ENCODE results near the gene EXTL2. TPM values are rescaled to one million over a fixed set of nuclear protein-coding genes. Genes with fewer than 3 reads are reported as not detected.

The EXTL2 gene
- total and polyA plus RNA-seq, 4 donors = 3.6 to 8.7 (median 7.6) TPM

DNA sequence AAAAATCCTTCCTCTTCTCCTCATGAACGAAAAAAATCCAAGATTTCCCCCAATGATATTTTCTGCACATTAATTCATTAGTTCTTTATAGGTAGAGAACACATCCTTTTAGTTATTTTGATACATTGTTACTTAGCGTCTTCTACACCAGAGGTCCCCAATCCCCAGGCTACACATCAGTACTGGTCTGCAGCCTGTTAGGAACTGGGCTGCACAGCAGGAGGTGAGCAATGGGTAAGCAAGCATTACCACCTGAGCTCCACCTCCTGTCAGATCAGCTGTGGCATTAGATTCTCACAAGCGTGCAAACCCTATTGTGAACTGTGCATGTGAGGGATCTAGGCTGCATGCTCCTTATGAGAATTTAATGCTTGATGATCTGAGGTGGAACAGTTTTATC lies 13.0 kb downstream of the EXTL2 start:
- no peak for TF ChIP-seq YY1 (IDR thresholded peaks at IDR 0.05)
- TF ChIP-seq SP1 (IDR thresholded peaks at IDR 0.05) = no peak
- TF ChIP-seq HNF4G (IDR thresholded peaks at IDR 0.05) = no peak
- Histone ChIP-seq H3K9ac (ENCODE audit: low read depth in 1 of 2, low read length in 2 of 2) (no peak overlapping the region), H3K27ac (ENCODE audit: low read depth in 1 of 2, low read length in 2 of 2) (no peak overlapping the region), H3K4me1 (ENCODE audit: control insufficient read depth in 4 of 4, insufficient read depth in 4 of 4, low read length in 3 of 4) (no peaks in the 10 kb centered on the region), H3K9me3 (ENCODE audit: control insufficient read depth in 4 of 4, low read length in 3 of 4) (no peaks in the 10 kb centered on the region), H3K4me3 (ENCODE audit: low read depth in 1 of 3, low read length in 3 of 3) (no peak overlapping the region), H3K27me3 (ENCODE audit: control insufficient read depth in 4 of 4, insufficient read depth in 4 of 4, low read length in 3 of 4) (no peaks in the 10 kb centered on the region), H3K36me3 (ENCODE audit: control insufficient read depth in 4 of 4, insufficient read depth in 3 of 4, low read depth in 1 of 4, low read length in 3 of 4) (peaks cover 0 to 9% (median 3%) of the 10 kb centered on the region in 4 donors)
- WGBS = 93% methylated on average over 3 of the region's 3 CpGs
- no peak for DNase-seq (ENCODE audit: low spot score)

DNA sequence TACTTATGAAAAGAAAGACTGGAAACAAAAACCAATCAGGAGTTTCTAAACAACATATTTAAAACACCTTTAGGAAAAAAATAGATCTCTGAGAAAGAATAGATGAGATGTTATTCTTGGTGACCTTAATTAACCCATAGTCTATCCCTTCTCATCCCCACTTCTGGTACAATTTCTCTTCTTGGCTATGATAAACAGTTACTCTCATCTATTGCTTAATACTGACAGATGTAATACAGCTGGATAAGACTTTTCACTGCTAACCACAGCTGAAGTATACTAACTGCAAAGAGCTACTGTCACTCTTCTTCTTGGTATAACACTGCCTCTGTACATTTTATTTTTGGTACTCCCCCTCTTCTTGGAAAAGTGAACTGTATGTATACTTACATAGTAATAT lies 15.2 kb downstream of the EXTL2 start:
- Histone ChIP-seq H3K27me3 (ENCODE audit: control insufficient read depth in 4 of 4, insufficient read depth in 4 of 4, low read length in 3 of 4) (no peaks in the 10 kb centered on the region), H3K4me1 (ENCODE audit: control insufficient read depth in 4 of 4, insufficient read depth in 4 of 4, low read length in 3 of 4) (peaks cover 0 to 2% (median 0%) of the 10 kb centered on the region in 4 donors), H3K9me3 (ENCODE audit: control insufficient read depth in 4 of 4, low read length in 3 of 4) (no peaks in the 10 kb centered on the region), H3K36me3 (ENCODE audit: control insufficient read depth in 4 of 4, insufficient read depth in 3 of 4, low read depth in 1 of 4, low read length in 3 of 4) (peaks cover 0 to 6% (median 3%) of the 10 kb centered on the region in 4 donors), H3K9ac (ENCODE audit: low read depth in 1 of 2, low read length in 2 of 2) (no peak overlapping the region), H3K4me3 (ENCODE audit: low read depth in 1 of 3, low read length in 3 of 3) (no peak overlapping the region), H3K27ac (ENCODE audit: low read depth in 1 of 2, low read length in 2 of 2) (no peak overlapping the region)
- no peak for DNase-seq (ENCODE audit: low spot score)
- TF ChIP-seq, protein P1, sequence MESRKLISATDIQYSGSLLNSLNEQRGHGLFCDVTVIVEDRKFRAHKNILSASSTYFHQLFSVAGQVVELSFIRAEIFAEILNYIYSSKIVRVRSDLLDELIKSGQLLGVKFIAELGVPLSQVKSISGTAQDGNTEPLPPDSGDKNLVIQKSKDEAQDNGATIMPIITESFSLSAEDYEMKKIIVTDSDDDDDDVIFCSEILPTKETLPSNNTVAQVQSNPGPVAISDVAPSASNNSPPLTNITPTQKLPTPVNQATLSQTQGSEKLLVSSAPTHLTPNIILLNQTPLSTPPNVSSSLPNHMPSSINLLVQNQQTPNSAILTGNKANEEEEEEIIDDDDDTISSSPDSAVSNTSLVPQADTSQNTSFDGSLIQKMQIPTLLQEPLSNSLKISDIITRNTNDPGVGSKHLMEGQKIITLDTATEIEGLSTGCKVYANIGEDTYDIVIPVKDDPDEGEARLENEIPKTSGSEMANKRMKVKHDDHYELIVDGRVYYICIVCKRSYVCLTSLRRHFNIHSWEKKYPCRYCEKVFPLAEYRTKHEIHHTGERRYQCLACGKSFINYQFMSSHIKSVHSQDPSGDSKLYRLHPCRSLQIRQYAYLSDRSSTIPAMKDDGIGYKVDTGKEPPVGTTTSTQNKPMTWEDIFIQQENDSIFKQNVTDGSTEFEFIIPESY (IDR thresholded peaks at IDR 0.05) = no peak
- TF ChIP-seq TAF1 (conservative IDR thresholded peaks at IDR 0.05) = no peak
- TF ChIP-seq, protein P2, sequence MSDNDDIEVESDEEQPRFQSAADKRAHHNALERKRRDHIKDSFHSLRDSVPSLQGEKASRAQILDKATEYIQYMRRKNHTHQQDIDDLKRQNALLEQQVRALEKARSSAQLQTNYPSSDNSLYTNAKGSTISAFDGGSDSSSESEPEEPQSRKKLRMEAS (IDR thresholded peaks at IDR 0.05) = no peak
- no peak for TF ChIP-seq RAD21 (IDR thresholded peaks at IDR 0.05)
- TF ChIP-seq GABPA (IDR thresholded peaks at IDR 0.05 in 1 of 2, conservative IDR thresholded peaks at IDR 0.05 in 1 of 2) = no peak
- no peak for TF ChIP-seq FOXA2 (IDR thresholded peaks at IDR 0.05)
- TF ChIP-seq, protein P3, sequence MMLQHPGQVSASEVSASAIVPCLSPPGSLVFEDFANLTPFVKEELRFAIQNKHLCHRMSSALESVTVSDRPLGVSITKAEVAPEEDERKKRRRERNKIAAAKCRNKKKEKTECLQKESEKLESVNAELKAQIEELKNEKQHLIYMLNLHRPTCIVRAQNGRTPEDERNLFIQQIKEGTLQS (IDR thresholded peaks at IDR 0.05) = no peak
- TF ChIP-seq SP1 (IDR thresholded peaks at IDR 0.05) = no peak
- TF ChIP-seq, protein P4, sequence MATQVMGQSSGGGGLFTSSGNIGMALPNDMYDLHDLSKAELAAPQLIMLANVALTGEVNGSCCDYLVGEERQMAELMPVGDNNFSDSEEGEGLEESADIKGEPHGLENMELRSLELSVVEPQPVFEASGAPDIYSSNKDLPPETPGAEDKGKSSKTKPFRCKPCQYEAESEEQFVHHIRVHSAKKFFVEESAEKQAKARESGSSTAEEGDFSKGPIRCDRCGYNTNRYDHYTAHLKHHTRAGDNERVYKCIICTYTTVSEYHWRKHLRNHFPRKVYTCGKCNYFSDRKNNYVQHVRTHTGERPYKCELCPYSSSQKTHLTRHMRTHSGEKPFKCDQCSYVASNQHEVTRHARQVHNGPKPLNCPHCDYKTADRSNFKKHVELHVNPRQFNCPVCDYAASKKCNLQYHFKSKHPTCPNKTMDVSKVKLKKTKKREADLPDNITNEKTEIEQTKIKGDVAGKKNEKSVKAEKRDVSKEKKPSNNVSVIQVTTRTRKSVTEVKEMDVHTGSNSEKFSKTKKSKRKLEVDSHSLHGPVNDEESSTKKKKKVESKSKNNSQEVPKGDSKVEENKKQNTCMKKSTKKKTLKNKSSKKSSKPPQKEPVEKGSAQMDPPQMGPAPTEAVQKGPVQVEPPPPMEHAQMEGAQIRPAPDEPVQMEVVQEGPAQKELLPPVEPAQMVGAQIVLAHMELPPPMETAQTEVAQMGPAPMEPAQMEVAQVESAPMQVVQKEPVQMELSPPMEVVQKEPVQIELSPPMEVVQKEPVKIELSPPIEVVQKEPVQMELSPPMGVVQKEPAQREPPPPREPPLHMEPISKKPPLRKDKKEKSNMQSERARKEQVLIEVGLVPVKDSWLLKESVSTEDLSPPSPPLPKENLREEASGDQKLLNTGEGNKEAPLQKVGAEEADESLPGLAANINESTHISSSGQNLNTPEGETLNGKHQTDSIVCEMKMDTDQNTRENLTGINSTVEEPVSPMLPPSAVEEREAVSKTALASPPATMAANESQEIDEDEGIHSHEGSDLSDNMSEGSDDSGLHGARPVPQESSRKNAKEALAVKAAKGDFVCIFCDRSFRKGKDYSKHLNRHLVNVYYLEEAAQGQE (IDR thresholded peaks at IDR 0.05) = no peak
- no peak for TF ChIP-seq HNF4G (IDR thresholded peaks at IDR 0.05)

DNA sequence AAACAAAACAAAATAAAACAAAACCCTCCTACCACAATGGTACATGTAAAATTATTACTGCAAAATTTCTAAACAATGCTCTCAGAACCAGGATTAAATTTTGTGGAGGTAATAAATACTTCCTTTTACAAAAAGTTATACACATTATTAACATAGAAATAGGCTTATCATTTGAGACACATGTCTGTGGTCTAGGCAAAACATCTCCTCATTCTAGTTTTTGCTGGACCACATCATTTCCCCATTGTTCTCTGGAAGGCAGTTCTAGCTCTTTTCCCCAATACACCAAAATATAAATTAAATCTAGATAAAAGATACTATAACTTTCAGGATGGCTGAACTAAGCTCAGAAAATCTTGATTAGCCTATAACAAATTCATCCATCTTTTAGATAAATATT lies 18.4 kb downstream of the EXTL2 start:
- H3K9me3 ChIP-seq (ENCODE audit: control insufficient read depth in 4 of 4, low read length in 3 of 4) = no peaks in the 10 kb centered on the region
- no peak overlapping the region for H3K9ac ChIP-seq (ENCODE audit: low read depth in 1 of 2, low read length in 2 of 2)
- H3K36me3 ChIP-seq (ENCODE audit: control insufficient read depth in 4 of 4, insufficient read depth in 3 of 4, low read depth in 1 of 4, low read length in 3 of 4) = peaks cover 0 to 6% (median 3%) of the 10 kb centered on the region in 4 donors
- H3K27me3 ChIP-seq (ENCODE audit: control insufficient read depth in 4 of 4, insufficient read depth in 4 of 4, low read length in 3 of 4) = no peaks in the 10 kb centered on the region
- no peak overlapping the region for H3K4me3 ChIP-seq (ENCODE audit: low read depth in 1 of 3, low read length in 3 of 3)
- no peak for DNase-seq (ENCODE audit: low spot score)
- peaks cover 0 to 5% (median 2%) of the 10 kb centered on the region in 4 donors for H3K4me1 ChIP-seq (ENCODE audit: control insufficient read depth in 4 of 4, insufficient read depth in 4 of 4, low read length in 3 of 4)
- H3K27ac ChIP-seq (ENCODE audit: low read depth in 1 of 2, low read length in 2 of 2) = no peak overlapping the region
- TF ChIP-seq RXRA (IDR thresholded peaks at IDR 0.05) (no peak), HNF4G (IDR thresholded peaks at IDR 0.05) (no peak), JUND (IDR thresholded peaks at IDR 0.05) (no peak), GABPA (IDR thresholded peaks at IDR 0.05 in 1 of 2, conservative IDR thresholded peaks at IDR 0.05 in 1 of 2) (no peak), YY1 (IDR thresholded peaks at IDR 0.05) (no peak), EGR1 (IDR thresholded peaks at IDR 0.05; ENCODE audit: low read depth in 2 of 2) (no peak), SP1 (IDR thresholded peaks at IDR 0.05) (no peak), RAD21 (IDR thresholded peaks at IDR 0.05) (no peak), FOXA1 (IDR thresholded peaks at IDR 0.05) (no peak), FOXA2 (IDR thresholded peaks at IDR 0.05) (no peak), TAF1 (conservative IDR thresholded peaks at IDR 0.05) (no peak), NR2F2 (IDR thresholded peaks at IDR 0.05) (no peak)
- TF ChIP-seq, protein P5, sequence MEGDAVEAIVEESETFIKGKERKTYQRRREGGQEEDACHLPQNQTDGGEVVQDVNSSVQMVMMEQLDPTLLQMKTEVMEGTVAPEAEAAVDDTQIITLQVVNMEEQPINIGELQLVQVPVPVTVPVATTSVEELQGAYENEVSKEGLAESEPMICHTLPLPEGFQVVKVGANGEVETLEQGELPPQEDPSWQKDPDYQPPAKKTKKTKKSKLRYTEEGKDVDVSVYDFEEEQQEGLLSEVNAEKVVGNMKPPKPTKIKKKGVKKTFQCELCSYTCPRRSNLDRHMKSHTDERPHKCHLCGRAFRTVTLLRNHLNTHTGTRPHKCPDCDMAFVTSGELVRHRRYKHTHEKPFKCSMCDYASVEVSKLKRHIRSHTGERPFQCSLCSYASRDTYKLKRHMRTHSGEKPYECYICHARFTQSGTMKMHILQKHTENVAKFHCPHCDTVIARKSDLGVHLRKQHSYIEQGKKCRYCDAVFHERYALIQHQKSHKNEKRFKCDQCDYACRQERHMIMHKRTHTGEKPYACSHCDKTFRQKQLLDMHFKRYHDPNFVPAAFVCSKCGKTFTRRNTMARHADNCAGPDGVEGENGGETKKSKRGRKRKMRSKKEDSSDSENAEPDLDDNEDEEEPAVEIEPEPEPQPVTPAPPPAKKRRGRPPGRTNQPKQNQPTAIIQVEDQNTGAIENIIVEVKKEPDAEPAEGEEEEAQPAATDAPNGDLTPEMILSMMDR (IDR thresholded peaks at IDR 0.05; ENCODE audit: low read depth, low read length, missing input control) = no peak
- TF ChIP-seq, protein P1 (IDR thresholded peaks at IDR 0.05) = no peak

All from liver (tissue), 9 donors.